Naive thymus-derived CD4-positive, alpha-beta T cell (primary cell): ENCODE data around the gene CIRBP. TPM values are rescaled to one million over a fixed set of nuclear protein-coding genes. Genes with fewer than 3 reads are reported as not detected.

Source experiments
- ATAC-seq: fragments of 150-1000 bp; cut with Tn5 transposase; 2 replicates; pipeline ENCODE4 v1.10.0; 2021; ENCODE audit warnings: mild to moderate bottlenecking, moderate library complexity
- CTCF ChIA-PET: fragments of 350-600 bp; sonication (Branson Sonifier 250); formaldehyde crosslinking; loops from one replicate; lab custom pipeline; 2021; ENCODE audit warnings: antibody characterized with exemption; lab: Charles Lee
- POLR2A ChIA-PET: fragments of 350-600 bp; sonication (Branson Sonifier 250); formaldehyde crosslinking; loops from one replicate; lab custom pipeline; 2021; ENCODE audit warnings: antibody characterized with exemption, inconsistent platforms; lab: Charles Lee
- DNase-seq, 9 donors: peaks; one replicate each; pipeline versions ENCODE4 v3.0.0 to v3.0.0-alpha.2; 2020 to 2022; ENCODE audit warnings: mixed read lengths in 1 of 9
- H3K27ac ChIP-seq: one replicate; pipeline ENCODE4 v1.7.0; 2013; ENCODE audit warnings: mild to moderate bottlenecking, low read depth, low read length, moderate library complexity
- H3K27me3 ChIP-seq, 2 donors: one replicate each; pipeline ENCODE4 v1.7.0; 2013; ENCODE audit warnings: low read length in 2 of 2, mild to moderate bottlenecking in 2 of 2, moderate library complexity in 2 of 2; ENCODE audit not compliant: control insufficient read depth in 2 of 2, insufficient read depth in 2 of 2
- H3K36me3 ChIP-seq, 3 experiments: 1 replicate in 2 of 3; 2 replicates in 1 of 3; pipeline ENCODE4 v1.7.0; 2013; ENCODE audit warnings: low read length in 3 of 3, mild to moderate bottlenecking in 3 of 3, moderate library complexity in 1 of 3; ENCODE audit not compliant: insufficient read depth in 3 of 3, control insufficient read depth in 2 of 3
- H3K4me1 ChIP-seq, 2 donors: one replicate each; pipeline ENCODE4 v1.7.0; 2013; ENCODE audit warnings: low read length in 2 of 2, mild to moderate bottlenecking in 2 of 2, moderate library complexity in 1 of 2; ENCODE audit not compliant: control insufficient read depth in 2 of 2, insufficient read depth in 2 of 2
- H3K4me3 ChIP-seq: 2 replicates; pipeline ENCODE4 v1.7.0; 2013; ENCODE audit warnings: mild to moderate bottlenecking, low read length
- H3K9me3 ChIP-seq, 3 experiments: 1 replicate in 2 of 3; 2 replicates in 1 of 3; pipeline ENCODE4 v1.7.0; 2013; ENCODE audit warnings: low read length in 3 of 3; ENCODE audit not compliant: control insufficient read depth in 2 of 3
- H3K27ac Mint-ChIP-seq, 9 donors: one replicate each; pipeline ENCODE4 v1.8.0; 2020 to 2022; ENCODE audit warnings: mixed read lengths in 9 of 9, mild to moderate bottlenecking in 8 of 9, moderate library complexity in 5 of 9, inconsistent platforms in 2 of 9
- H3K27me3 Mint-ChIP-seq, 5 donors: one replicate each; pipeline ENCODE4 v1.8.0; 2021 to 2022; ENCODE audit warnings: mixed read lengths in 5 of 5, mild to moderate bottlenecking in 1 of 5
- H3K36me3 Mint-ChIP-seq, 5 donors: one replicate each; pipeline ENCODE4 v1.8.0; 2020 to 2022; ENCODE audit warnings: mixed read lengths in 5 of 5, mild to moderate bottlenecking in 3 of 5, inconsistent platforms in 1 of 5
- H3K4me1 Mint-ChIP-seq, 7 donors: one replicate each; pipeline ENCODE4 v1.8.0; 2020 to 2022; ENCODE audit warnings: mixed read lengths in 7 of 7, mild to moderate bottlenecking in 3 of 7, inconsistent platforms in 1 of 7
- H3K4me3 Mint-ChIP-seq, 10 donors: one replicate each; pipeline ENCODE4 v1.8.0; 2020 to 2022; ENCODE audit warnings: mild to moderate bottlenecking in 10 of 10, mixed read lengths in 10 of 10, moderate library complexity in 6 of 10, inconsistent platforms in 2 of 10
- H3K9me3 Mint-ChIP-seq, 11 donors: one replicate each; pipeline ENCODE4 v1.8.0; 2020 to 2022; ENCODE audit warnings: mixed read lengths in 11 of 11, mild to moderate bottlenecking in 4 of 11, inconsistent platforms in 1 of 11, moderate library complexity in 1 of 11
- intact Hi-C, 2 donors: fragments of 100-400 bp; cut with micrococcal nuclease; formaldehyde crosslinking; loops; one replicate each; pipeline ENCODE4 v1.15.1; 2023
- polyA plus RNA-seq, 2 donors: library from polyadenylated mRNA; unstranded; fragments of 300-500 nt; fragmentation: Illumina TruSeq; gene quantifications; one replicate each; pipeline ENCODE4 v1.2.3, GENCODE V29; 2021
- total RNA-seq, 6 experiments: library from RNA in 5 of 6; stranded (reverse) in 5 of 6; gene quantifications; 1 replicate in 5 of 6; 2 replicates in 1 of 6; pipeline ENCODE4 v1.2.3 and lab custom pipeline; 2021 to 2026

The CIRBP gene
- total and polyA plus RNA-seq, 7 experiments from 2014 or later, result 233 to 629 (median 410) TPM

DNA sequence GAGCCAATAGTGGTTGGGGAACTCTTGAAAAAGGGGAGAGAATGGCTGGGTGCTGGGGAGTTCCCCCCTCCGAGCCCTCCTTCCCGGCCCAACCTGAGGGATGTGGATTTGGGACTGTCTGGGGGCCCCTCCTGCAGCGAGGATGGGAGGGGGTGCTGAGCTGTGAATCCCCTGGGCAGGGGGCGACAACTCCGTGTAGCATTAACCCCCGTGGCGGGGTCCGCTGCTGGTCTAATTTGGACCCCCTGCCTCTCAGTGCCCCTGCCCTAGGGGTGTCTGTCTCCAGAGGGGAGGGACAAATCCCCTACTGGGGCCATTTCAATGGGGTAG, 11.0 kb upstream of the CIRBP start:
- DNase-seq, result no peak
- H3K9me3 ChIP-seq, result no peaks in the 10 kb centered on the region
- H3K27me3 ChIP-seq, result no peaks in the 10 kb centered on the region
- Mint-ChIP-seq H3K9me3 (no peaks in the 10 kb centered on the region), H3K4me1 (peaks cover 26 to 63% (median 56%) of the 10 kb centered on the region in 7 donors), H3K27ac (peak overlapping the region; percentile 62 to 98 (median 96)), H3K36me3 (peaks cover 0 to 17% (median 4%) of the 10 kb centered on the region in 5 donors), H3K27me3 (no peaks in the 10 kb centered on the region), H3K4me3 (peak overlapping the region in 9 of 10 donors; percentile 44 to 90 (median 88))
- ChIA-PET POLR2A (interaction anchor here (2.4 to 14.9 kb wide), 3 partner anchors 9 to 17 kb away, joined by 13 to 366 read pairs (median 229); partner anchors contain the start of genes ATP5F1D, CIRBP and FAM174C), CTCF (interaction anchor here (1.7 to 3.5 kb wide), 3 partner anchors 9 to 14 kb away, joined by 5 to 16 read pairs (median 8); partner anchors contain the start of gene CIRBP)
- H3K4me1 ChIP-seq, result peaks cover 64 to 71% of the 10 kb centered on the region in 2 donors
- H3K27ac ChIP-seq, result peak overlapping the region; percentile 99
- ATAC-seq, result no peak
- intact Hi-C loops, result no loop called here
- H3K36me3 ChIP-seq, result peaks cover 19 to 46% (median 29%) of the 10 kb centered on the region in 3 experiments
- H3K4me3 ChIP-seq, result no peak overlapping the region

DNA sequence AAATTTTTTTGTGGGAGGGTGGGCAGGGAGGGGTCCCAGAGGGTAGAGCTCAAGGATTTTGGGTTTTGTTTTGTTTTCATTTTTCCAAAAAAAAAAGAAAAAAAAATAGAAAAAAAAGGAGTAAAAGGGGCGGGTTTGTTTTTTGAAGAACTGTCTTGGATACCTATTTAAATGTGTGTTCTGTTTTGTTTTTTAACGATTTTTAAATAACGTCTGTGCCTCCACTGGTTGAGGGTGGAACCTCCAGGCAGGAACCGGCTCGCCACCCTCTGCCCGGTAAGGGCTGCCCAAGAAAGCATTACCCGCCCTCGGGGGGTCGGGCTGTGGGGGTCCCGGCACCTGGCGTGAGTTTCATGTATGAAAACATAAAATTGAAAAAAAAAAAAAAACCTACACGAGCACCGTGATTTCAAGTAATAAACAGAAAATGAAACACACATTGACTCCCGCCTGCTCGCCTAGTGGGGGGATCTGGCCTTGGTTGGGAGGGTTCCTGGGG, 10.4 kb upstream of the CIRBP start:
- H3K4me3 Mint-ChIP-seq, result peak overlapping the region; percentile 82 to 90 (median 88)
- peaks cover 59 to 66% of the 10 kb centered on the region in 2 donors for H3K4me1 ChIP-seq
- H3K27ac ChIP-seq, result peak overlapping the region; percentile 99
- no peaks in the 10 kb centered on the region for H3K27me3 Mint-ChIP-seq
- CTCF ChIA-PET, result interaction anchor here (0.6 to 3.5 kb wide), 4 partner anchors 8 to 81 kb away, joined by 3 to 16 read pairs (median 6); partner anchors contain the start of gene CIRBP
- peaks cover 26 to 62% (median 55%) of the 10 kb centered on the region in 7 donors for H3K4me1 Mint-ChIP-seq
- H3K9me3 ChIP-seq, result no peaks in the 10 kb centered on the region
- H3K27me3 ChIP-seq, result no peaks in the 10 kb centered on the region
- peak overlapping the region; percentile 92 to 98 (median 97) for H3K27ac Mint-ChIP-seq
- H3K36me3 Mint-ChIP-seq, result peaks cover 0 to 14% (median 4%) of the 10 kb centered on the region in 5 donors
- H3K4me3 ChIP-seq, result peak overlapping the region; percentile 73
- H3K9me3 Mint-ChIP-seq, result no peaks in the 10 kb centered on the region
- intact Hi-C loops, result loop anchor here in 1 of 2 donors (1.0 kb wide), 1 partner anchor 9 kb away; no protein-coding TSS in a partner anchor
- ATAC-seq, result no peak
- H3K36me3 ChIP-seq, result peaks cover 19 to 43% (median 28%) of the 10 kb centered on the region in 3 experiments
- no peak for DNase-seq
- POLR2A ChIA-PET, result interaction anchor here (2.4 to 14.9 kb wide), 3 partner anchors 8 to 16 kb away, joined by 13 to 366 read pairs (median 229); partner anchors contain the start of genes ATP5F1D, CIRBP and FAM174C

DNA sequence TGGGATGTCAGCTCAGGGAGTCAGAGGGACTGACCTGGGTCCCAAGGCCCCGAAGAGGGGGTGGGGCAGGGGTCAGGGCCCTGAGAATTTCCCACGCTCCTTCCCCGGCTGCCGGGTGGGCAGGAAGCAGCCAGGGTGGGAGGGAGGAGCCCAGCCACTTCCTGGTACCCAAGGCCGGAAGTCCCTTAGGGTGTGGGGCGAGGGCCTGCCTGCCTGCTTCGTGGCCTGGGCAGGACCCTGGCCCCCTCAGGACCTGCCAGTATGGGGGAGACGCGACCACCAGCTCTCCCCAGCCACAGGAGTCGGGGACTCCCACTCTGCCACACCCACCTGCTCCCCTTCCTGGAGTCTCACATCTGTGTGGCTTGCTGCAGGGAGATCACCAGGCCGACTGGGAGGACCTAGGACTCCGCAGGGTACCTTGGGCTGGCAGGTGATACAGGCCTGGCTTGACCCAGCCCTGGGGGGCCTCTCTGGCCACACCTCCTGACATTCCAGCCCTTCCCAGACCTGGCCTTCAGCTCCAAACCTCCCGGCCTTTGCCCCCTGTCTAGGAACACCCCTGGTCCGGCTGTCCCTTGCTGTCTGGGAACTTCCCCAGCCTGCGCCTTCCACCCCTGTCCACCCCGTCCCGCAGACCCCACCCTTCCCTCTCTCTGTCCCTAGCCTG, 9.8 kb upstream of the CIRBP start:
- H3K36me3 ChIP-seq, result peaks cover 18 to 37% (median 23%) of the 10 kb centered on the region in 3 experiments
- H3K4me3 Mint-ChIP-seq, result peak overlapping the region; percentile 82 to 90 (median 88)
- ATAC-seq (peak; percentile 43), DNase-seq (peak; percentile 64 to 80 (median 77))
- ChIA-PET POLR2A (interaction anchor here (0.6 to 14.9 kb wide), 8 partner anchors 7 to 595 kb away, joined by 3 to 366 read pairs (median 9); partner anchors contain the start of genes ATP5F1D, CIRBP and FAM174C), CTCF (interaction anchor here (0.6 to 3.5 kb wide), 3 partner anchors 9 to 82 kb away, joined by 3 to 16 read pairs (median 8); partner anchors contain the start of gene CIRBP)
- no peaks in the 10 kb centered on the region for H3K9me3 ChIP-seq
- H3K27ac Mint-ChIP-seq, result peak overlapping the region; percentile 92 to 98 (median 97)
- H3K9me3 Mint-ChIP-seq, result no peaks in the 10 kb centered on the region
- intact Hi-C loops, result loop anchor here in 1 of 2 donors (1.0 kb wide), 1 partner anchor 10 kb away; no protein-coding TSS in a partner anchor
- H3K4me1 Mint-ChIP-seq, result peaks cover 26 to 64% (median 55%) of the 10 kb centered on the region in 7 donors
- H3K27me3 ChIP-seq, result no peaks in the 10 kb centered on the region
- peaks cover 0 to 14% (median 4%) of the 10 kb centered on the region in 5 donors for H3K36me3 Mint-ChIP-seq
- peaks cover 55 to 60% of the 10 kb centered on the region in 2 donors for H3K4me1 ChIP-seq
- H3K4me3 ChIP-seq, result peak overlapping the region; percentile 73
- H3K27ac ChIP-seq, result peak overlapping the region; percentile 99
- no peaks in the 10 kb centered on the region for H3K27me3 Mint-ChIP-seq

DNA sequence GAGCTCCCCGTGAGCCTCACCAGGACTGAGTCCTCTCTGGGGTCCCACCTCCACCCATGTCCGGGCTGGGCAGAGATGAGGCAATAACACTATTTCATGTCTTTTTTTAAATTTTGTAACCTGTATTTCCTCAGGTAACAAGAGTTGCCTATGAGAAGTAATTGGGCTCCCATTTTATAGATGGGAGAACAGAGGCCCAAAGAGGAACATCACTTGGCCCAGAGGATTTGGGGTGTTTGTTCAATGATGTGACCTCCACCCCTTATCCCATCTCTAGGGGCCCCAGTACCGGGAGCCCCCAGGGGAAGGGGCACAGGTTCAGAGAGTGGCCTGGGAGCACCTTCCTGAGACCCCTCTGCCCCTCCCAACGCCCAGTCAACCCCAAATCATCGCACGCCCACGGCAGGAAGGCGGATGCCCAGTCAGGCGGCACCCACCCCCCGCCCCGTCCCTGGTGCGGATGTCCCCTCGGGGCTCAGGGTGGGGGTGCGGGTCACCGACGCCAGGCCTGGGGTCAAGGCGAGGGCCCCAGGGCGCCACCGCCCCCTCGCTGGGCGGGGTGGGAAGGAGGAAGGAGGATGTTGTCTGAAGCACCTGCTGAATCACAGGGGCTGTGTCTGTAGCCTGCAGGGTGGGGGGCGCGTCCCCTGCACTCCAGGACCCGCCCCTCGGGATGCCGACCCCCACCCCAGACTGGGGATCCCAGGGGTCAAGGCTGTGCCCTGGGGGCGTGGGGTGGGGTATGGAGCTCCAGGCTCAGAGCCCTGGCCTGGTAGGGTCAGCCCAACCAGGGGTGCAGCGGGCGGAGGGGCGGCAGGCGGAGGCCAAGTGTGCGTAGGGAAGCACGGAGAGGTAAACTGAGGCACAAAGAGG, 9.0 kb upstream of the CIRBP start:
- peak in 4 of 9 donors; percentile 34 to 72 (median 58) for DNase-seq
- H3K27me3 ChIP-seq, result no peaks in the 10 kb centered on the region
- H3K27ac Mint-ChIP-seq, result peak overlapping the region; percentile 92 to 98 (median 97)
- peaks cover 49 to 53% of the 10 kb centered on the region in 2 donors for H3K4me1 ChIP-seq
- H3K36me3 Mint-ChIP-seq, result peaks cover 0 to 8% (median 4%) of the 10 kb centered on the region in 5 donors
- H3K4me3 ChIP-seq, result peak overlapping the region; percentile 73
- POLR2A ChIA-PET, result interaction anchor here (0.6 to 14.9 kb wide), 10 partner anchors 7 to 594 kb away, joined by 3 to 366 read pairs (median 6); partner anchors contain the start of genes ATP5F1D, CIRBP and FAM174C
- no peaks in the 10 kb centered on the region for H3K27me3 Mint-ChIP-seq
- H3K36me3 ChIP-seq, result peaks cover 10 to 29% (median 15%) of the 10 kb centered on the region in 3 experiments
- peaks cover 32 to 62% (median 51%) of the 10 kb centered on the region in 7 donors for H3K4me1 Mint-ChIP-seq
- intact Hi-C loops, result loop anchor here (1.0 to 10.0 kb wide), 3 partner anchors 11 to 595 kb away; partner anchors contain the start of gene FAM174C (in 1 of the 2)
- H3K9me3 ChIP-seq, result no peaks in the 10 kb centered on the region
- peak; percentile 28 for ATAC-seq
- peak overlapping the region; percentile 83 to 91 (median 88) for H3K4me3 Mint-ChIP-seq
- H3K27ac ChIP-seq, result peak overlapping the region; percentile 99
- H3K9me3 Mint-ChIP-seq, result no peaks in the 10 kb centered on the region
- CTCF ChIA-PET, result interaction anchor here (2.9 to 3.5 kb wide), 2 partner anchors 8 to 16 kb away, joined by 8 to 16 read pairs; partner anchors contain the start of gene CIRBP

DNA sequence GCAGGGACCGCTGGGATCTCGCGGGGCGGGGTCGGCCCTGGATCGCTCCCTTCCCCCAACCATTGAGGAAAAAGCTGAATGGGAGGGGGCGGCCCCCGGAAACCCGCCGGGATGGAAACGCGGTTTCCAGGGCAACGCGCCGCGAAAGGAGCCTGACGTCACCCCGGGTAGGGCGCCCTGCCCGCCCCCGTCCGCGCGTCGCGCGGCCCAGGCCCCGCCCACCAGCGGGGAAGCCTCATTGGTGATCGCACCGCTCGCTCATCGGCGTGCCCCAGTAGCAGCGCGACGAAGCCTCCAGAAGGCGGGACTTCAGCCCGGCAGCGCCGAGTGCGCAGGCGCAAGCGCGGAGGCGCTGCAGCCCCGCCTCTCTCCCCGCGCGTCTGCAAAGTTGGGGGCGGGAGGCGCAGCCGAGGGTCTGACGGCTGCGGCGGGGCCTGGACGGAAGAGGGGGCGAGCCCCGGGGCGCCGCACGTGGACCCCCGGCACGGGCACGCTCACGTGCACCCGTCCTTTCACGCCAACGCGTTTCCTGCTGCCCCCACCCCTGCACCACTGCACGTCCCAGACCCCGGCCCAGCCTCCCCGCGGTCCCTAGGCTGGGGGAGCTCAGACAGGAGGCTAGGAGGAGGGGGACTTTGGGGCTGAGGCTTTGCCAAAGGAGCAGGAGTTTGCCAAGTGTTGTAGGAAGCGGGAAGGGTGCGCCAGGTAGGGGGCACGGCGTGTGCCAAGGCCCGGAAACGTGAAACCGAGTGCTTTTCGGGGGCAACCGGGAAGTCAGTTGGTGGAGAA, 8.2 kb upstream of the CIRBP start:
- intact Hi-C loops, result loop anchor here (1.0 to 10.0 kb wide), 4 partner anchors 8 to 594 kb away; partner anchors contain the start of genes CIRBP (in 2 of the 2) and FAM174C (in 1 of the 2)
- peak overlapping the region; percentile 95 for H3K4me3 ChIP-seq
- no peaks in the 10 kb centered on the region for H3K27me3 Mint-ChIP-seq

More for the DNA sequence above, 8.2 kb upstream of the CIRBP start:
- H3K27ac ChIP-seq, result peak overlapping the region; percentile 99
- CTCF ChIA-PET, result interaction anchor here (0.8 to 3.5 kb wide), 4 partner anchors 7 to 17 kb away, joined by 3 to 16 read pairs (median 12); partner anchors contain the start of gene CIRBP
- Mint-ChIP-seq H3K36me3 (peaks cover 0 to 7% (median 4%) of the 10 kb centered on the region in 5 donors), H3K27ac (peak overlapping the region; percentile 88 to 98 (median 96)), H3K4me3 (peak overlapping the region; percentile 83 to 93 (median 88)), H3K9me3 (no peaks in the 10 kb centered on the region), H3K4me1 (peaks cover 34 to 65% (median 54%) of the 10 kb centered on the region in 7 donors)
- no peaks in the 10 kb centered on the region for H3K9me3 ChIP-seq
- H3K27me3 ChIP-seq, result no peaks in the 10 kb centered on the region
- peaks cover 2 to 21% (median 7%) of the 10 kb centered on the region in 3 experiments for H3K36me3 ChIP-seq
- peaks cover 46 to 49% of the 10 kb centered on the region in 2 donors for H3K4me1 ChIP-seq
- ATAC-seq (peak; percentile 91), DNase-seq (peak; percentile 95 to 98 (median 96))
- POLR2A ChIA-PET, result interaction anchor here (1.0 to 14.9 kb wide), 9 partner anchors 6 to 589 kb away, joined by 3 to 366 read pairs (median 6); partner anchors contain the start of genes ATP5F1D, CIRBP and FAM174C
